Mucosa of descending colon (tissue), 3 donors: ENCODE results near the gene CSTF1. TPM values are rescaled to one million over a fixed set of nuclear protein-coding genes. Genes with fewer than 3 reads are reported as not detected.
"Not testable (repeated sequence)": the region's sequence is repeated elsewhere in the genome, so short reads cannot be mapped to it uniquely, and the experiment has no call there.

Source experiments
- ATAC-seq: fragments of 200-7000 bp; cut with Tn5 transposase; one replicate; pipeline ENCODE4 v1.9.1; 2020; ENCODE audit warnings: mild to moderate bottlenecking, moderate library complexity
- DNase-seq, 3 donors: peaks; one replicate each; pipeline ENCODE4 v3.0.0-alpha.2; 2020
- H3K36me3 ChIP-seq: fragments of 200-600 bp; one replicate; pipeline ENCODE4 v1.8.0; 2021; ENCODE audit warnings: low read depth, mild to moderate bottlenecking
- H3K4me1 ChIP-seq: fragments of 200-600 bp; one replicate; pipeline ENCODE4 v1.8.0; 2021; ENCODE audit warnings: low read depth, mild to moderate bottlenecking
- H3K4me3 ChIP-seq: fragments of 200-600 bp; one replicate; pipeline ENCODE4 v1.8.0; 2021; ENCODE audit warnings: mild to moderate bottlenecking
- H3K9me3 ChIP-seq: fragments of 200-600 bp; one replicate; pipeline ENCODE4 v1.8.0; 2021; ENCODE audit warnings: mild to moderate bottlenecking
- intact Hi-C, 2 donors: fragments of 100-400 bp; cut with DNase I in 1 of 2; cut with micrococcal nuclease in 1 of 2; formaldehyde crosslinking; loops; one replicate each; pipeline versions ENCODE4 v1.11.0 to v1.11.1; 2022; cut with DNase I, micrococcal nuclease
- total RNA-seq, 3 donors: library from RNA; stranded (reverse); fragmentation: NEBNext Ultra II Directional in 2 of 3; extraction: Animal tissue kit (Norgen Biotek cat#: 25700) in 2 of 3; gene quantifications; one replicate each; pipeline versions ENCODE4 v1.2.1 to v1.2.4, GENCODE V29; 2021 to 2023
- TF ChIP-seq, protein P1 (sequence below): fragments of 200-600 bp; IDR thresholded peaks from one replicate; pipeline ENCODE4 v1.8.0; 2022; ENCODE audit warnings: antibody characterized with exemption, mild to moderate bottlenecking
- donor health status: DM: no; HTN: no; CAD: no; lungs with moderate emphysema.
- donor health status: DM: no; HTN: no; CAD: no.
- donor health status: DM: no; HTN: yes; CAD: no.

Gene CSTF1
- total RNA-seq, 3 donors from 2014 or later: 23.0 to 27.3 (median 25.2) TPM

DNA sequence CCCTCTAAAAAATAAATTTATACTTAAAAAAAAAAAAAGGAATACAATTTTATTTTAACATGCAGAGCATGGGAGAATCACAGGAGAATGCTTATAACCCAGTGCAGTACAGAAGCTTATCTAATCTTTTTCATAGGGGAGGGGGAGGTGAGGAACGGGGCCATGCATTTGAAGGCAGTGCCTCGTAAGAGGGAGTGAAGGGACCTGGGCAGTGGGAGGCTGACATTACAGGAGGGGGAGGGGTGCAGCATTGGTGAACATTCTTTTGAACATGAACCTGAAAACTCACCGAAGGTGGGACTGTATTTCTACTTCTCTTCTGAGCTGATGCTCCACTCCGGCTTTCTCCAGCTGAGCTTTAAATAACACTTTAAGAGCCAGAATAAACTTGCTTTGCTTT is 9.7 kb upstream of the CSTF1 start:
- TF ChIP-seq, protein P1, sequence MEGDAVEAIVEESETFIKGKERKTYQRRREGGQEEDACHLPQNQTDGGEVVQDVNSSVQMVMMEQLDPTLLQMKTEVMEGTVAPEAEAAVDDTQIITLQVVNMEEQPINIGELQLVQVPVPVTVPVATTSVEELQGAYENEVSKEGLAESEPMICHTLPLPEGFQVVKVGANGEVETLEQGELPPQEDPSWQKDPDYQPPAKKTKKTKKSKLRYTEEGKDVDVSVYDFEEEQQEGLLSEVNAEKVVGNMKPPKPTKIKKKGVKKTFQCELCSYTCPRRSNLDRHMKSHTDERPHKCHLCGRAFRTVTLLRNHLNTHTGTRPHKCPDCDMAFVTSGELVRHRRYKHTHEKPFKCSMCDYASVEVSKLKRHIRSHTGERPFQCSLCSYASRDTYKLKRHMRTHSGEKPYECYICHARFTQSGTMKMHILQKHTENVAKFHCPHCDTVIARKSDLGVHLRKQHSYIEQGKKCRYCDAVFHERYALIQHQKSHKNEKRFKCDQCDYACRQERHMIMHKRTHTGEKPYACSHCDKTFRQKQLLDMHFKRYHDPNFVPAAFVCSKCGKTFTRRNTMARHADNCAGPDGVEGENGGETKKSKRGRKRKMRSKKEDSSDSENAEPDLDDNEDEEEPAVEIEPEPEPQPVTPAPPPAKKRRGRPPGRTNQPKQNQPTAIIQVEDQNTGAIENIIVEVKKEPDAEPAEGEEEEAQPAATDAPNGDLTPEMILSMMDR: no peak
- H3K36me3 ChIP-seq: no peaks in the 10 kb centered on the region
- H3K4me3 ChIP-seq: no peak overlapping the region
- intact Hi-C loops: no loop called here
- H3K9me3 ChIP-seq: no peaks in the 10 kb centered on the region
- ATAC-seq: no peak
- H3K4me1 ChIP-seq: no peaks in the 10 kb centered on the region
- no peak for DNase-seq

DNA sequence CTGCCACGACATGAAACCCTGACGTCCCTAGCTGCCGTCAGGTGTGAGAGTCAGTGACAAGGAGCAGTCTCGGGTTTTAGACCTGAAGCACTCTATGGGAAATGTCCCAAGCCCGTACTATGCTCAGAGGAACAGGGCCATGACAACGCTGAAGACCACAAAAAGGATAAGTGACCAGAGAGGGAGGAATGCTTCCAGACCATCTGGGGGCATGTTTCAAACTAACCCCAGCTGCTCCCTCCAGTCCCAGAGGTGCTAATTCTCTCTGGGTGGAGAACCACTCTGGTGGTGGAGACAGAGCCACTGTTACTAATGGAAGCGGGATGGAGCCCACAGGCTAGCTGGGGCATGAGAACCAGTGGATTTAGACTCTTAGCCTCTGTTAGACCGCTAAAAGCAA is 9.1 kb upstream of the CSTF1 start:
- TF ChIP-seq, protein P1: no peak
- ATAC-seq: no peak
- Histone ChIP-seq H3K36me3 (no peaks in the 10 kb centered on the region), H3K4me1 (no peaks in the 10 kb centered on the region), H3K4me3 (no peak overlapping the region), H3K9me3 (no peaks in the 10 kb centered on the region)
- intact Hi-C loops: no loop called here
- no peak for DNase-seq

DNA sequence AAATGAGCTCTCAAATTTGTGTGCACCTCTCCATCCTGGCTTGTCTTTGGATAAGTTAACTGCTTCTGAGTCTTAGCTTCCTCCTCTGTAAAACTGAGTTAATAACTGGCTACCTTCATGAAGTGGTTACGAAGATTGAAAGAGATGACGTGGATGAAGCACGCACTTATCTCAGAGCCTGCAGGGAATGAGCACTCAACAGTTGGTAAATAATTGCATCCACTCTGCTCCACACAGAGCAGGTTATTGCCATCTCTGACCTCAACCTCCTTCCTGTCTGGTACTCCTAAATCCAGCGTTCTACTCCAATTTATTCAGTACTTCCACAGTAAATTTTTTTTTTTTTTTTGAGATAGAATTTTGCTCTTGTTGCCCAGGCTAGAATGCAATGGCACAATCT is 7.3 kb upstream of the CSTF1 start:
- intact Hi-C loops: no loop called here
- ATAC-seq (no peak), DNase-seq (no peak)
- no peaks in the 10 kb centered on the region for H3K36me3 ChIP-seq
- no peaks in the 10 kb centered on the region for H3K9me3 ChIP-seq
- TF ChIP-seq, protein P1: no peak
- H3K4me3 ChIP-seq: no peak overlapping the region
- H3K4me1 ChIP-seq: no peaks in the 10 kb centered on the region

DNA sequence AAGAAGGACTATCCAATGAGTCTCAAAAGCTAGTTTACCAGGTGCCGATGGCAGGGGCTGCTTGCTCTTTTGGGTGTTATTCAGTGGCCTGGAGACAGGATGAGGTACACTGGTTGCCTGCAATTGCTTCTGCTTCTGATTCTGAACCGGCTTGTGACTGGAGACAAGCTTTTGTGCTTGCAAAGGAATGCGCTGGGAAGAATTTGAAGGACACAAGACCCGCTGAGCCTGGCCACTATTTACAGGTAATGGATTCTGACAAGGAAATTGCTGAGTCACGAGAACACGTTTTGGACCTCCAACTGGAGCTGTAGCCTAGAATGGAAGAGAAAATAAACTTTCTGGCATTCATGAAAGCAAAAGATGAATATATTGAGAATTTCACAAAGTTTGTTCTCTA is 6.2 kb upstream of the CSTF1 start:
- DNase-seq (no peak), ATAC-seq (no peak)
- H3K4me3 ChIP-seq: no peak overlapping the region
- H3K4me1 ChIP-seq: peaks cover 7% of the 10 kb centered on the region
- intact Hi-C loops: no loop called here
- no peaks in the 10 kb centered on the region for H3K9me3 ChIP-seq
- TF ChIP-seq, protein P1: no peak
- H3K36me3 ChIP-seq: no peaks in the 10 kb centered on the region

DNA sequence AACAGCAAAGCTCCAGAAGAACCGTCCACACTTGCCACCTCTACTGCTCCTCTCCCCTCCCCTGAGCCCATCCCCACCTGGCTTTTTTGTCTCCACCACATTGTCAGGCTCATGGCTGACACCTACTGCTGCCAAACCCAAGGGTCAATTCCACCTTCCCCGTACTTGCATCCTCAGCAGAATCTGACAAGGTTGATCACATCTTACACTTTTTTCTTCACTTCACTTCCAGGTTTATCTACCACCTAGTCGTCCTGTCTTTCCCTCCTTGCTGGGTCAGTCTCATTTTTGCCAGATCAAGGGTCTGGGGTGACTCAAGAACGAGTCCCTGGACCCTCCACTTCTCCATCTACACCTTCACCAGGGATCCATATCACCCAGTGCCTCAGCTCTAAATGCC is 3.6 kb upstream of the CSTF1 start:
- DNase-seq (no peak), ATAC-seq (no peak)
- Histone ChIP-seq H3K36me3 (no peaks in the 10 kb centered on the region), H3K4me1 (peaks cover 19% of the 10 kb centered on the region), H3K9me3 (no peaks in the 10 kb centered on the region), H3K4me3 (no peak overlapping the region)
- intact Hi-C loops: no loop called here
- TF ChIP-seq, protein P1: no peak

DNA sequence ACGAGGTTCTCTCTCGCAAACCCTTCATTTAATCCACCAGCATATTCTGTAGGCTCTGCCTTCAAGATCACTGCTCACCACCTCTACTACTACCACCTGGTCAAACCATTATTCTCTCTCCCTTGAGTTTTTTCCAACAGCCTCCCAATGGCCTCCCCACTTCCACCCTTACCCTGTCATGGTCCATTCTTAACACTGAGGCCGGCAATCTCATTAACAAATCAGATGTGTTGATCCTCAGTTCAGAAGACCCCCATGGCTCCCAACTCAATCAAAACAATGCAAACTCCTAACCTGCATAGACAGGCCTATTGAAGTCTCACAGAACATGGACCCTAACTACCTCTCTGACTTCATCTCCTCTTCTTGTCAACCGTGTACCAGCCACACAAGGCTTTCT is 2.6 kb upstream of the CSTF1 start:
- TF ChIP-seq, protein P1: no peak
- Histone ChIP-seq H3K9me3 (no peaks in the 10 kb centered on the region), H3K4me1 (peaks cover 22% of the 10 kb centered on the region), H3K36me3 (no peaks in the 10 kb centered on the region), H3K4me3 (no peak overlapping the region)
- DNase-seq (no peak), ATAC-seq (no peak)
- intact Hi-C loops: no loop called here

DNA sequence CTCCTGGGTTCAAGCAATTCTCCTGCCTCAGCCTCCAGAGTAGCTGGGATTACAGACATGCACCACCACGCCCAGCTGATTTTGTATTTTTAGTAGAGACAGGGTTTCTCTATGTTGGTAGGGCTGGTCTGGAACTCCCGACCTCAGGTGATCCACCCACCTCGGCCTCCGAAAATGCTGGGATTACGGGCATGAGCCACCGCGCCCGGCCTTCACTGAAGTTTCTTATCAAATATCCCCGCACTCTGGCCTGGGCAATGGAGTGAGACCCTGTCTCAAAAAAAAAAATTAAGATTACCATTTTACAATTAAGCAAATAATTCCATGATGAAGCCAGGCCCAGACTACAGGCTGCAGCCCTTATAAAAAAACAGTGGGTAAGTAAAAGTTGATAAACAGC is 2.0 kb upstream of the CSTF1 start:
- ATAC-seq, H3K9me3 ChIP-seq, H3K36me3 ChIP-seq, H3K4me3 ChIP-seq, intact Hi-C loops, DNase-seq: not testable (repeated sequence)
- H3K4me1 ChIP-seq: peaks cover 22% of the 10 kb centered on the region
